CD4-positive, alpha-beta T cell treated with Interleukin-6 at 100 ng/mL for 8 hours (primary cell): ENCODE measurements around the gene ATN1.
A peak's percentile ranks its signal among the peaks of the same experiment; 100 is the strongest.

Experiments
- DNase-seq: peaks from one replicate; pipeline ENCODE4 v3.0.0-alpha.2; 2020; ENCODE audit warnings: mixed read lengths, low spot score

ATN1 gene

GRCh38 chr12:6957741-6958608 lies 30.2 kb downstream of the ATN1 start:
- no peak for DNase-seq

GRCh38 chr12:6958609-6959057 lies 30.9 kb downstream of the ATN1 start:
- DNase-seq, result no peak

DNA sequence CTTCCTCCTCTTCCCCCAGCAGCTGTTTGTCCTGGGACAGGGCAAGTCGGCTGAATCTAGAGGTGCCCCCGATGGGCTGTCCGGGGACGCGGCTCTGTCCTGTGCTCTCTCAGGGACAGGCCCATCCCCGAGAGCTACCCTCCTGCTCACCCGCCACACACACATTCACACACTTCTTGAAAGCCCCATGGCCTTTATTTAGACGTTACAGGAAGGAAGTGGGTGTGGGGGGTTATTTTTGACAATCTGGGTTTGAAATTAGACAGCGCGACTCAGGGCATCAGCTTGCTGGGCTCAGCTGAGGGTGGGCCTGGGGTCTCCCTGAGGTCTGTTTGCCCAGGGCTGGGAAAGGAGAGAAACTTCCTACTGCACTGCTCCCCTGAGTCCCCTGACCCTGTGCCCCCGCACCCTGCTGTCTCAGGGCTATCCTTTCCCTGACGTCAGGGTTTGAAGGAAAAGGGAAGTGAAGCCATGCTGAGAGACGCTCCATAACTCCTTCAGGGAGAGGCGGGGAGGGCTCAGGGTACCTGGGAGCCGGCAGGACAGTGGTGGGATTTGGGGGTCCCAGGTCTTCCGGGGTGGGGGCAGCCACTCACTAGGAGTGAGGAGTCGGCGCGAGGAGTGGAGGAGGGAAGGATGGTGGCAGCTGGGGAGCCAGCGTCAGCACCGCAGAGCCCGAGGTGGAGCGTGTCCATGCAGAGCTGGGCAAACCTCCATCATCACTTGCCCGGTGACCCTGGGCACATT lies 31.5 kb downstream of the ATN1 start:
- DNase-seq, result peak; percentile 83

DNA sequence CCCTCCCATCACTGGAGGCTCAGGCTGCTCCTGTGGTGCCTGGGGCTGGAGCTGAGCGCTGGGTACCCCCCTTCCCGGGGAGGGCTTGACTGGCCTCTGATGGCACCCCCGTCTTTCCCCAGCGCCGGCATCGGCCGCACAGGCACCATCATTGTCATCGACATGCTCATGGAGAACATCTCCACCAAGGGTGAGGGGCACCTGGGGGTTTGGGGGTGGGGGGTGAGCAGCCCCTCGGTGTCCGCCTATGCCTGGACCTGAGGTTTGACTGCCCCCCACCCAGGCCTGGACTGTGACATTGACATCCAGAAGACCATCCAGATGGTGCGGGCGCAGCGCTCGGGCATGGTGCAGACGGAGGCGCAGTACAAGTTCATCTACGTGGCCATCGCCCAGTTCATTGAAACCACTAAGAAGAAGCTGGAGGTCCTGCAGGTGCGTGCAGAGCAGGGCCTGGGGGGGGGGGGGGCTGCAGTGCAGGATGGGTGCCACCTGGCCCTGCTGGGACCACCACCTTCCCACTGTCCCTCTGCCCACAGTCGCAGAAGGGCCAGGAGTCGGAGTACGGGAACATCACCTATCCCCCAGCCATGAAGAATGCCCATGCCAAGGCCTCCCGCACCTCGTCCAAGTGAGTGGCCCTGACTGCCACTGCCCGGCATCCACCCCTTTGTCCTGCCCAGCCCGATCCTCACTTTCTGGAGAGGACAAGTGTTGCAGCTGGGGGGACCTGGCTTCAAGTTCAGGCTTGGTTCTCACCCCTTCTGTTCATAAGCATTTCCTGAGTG lies 32.2 kb downstream of the ATN1 start:
- no peak for DNase-seq

DNA sequence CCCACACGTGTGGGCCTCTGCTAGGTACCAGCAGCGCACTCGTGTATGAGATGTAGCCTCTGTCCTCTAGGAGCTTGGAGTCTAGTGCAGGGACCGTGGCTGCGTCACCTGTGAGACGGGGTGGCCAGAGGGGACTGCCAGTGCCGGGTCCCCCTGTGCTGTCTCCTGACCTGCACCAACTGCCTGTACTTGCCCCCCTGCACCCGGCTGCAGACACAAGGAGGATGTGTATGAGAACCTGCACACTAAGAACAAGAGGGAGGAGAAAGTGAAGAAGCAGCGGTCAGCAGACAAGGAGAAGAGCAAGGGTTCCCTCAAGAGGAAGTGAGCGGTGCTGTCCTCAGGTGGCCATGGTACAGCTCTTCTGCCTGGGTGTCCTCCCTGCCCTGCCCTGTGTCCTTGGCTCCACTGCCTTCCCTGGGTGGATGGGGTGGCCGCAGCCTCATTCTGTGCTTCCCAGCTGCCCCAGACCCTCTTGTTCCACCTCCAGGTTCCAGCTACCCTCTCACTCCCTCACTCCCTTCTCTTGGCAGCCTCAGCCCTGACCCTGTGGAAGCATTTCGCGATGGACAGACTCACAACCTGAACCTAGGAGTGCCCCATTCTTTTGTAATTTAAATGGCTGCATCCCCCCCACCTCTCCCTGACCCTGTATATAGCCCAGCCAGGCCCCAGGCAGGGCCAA lies 33.0 kb downstream of the ATN1 start:
- no peak for DNase-seq

GRCh38 chr12:6961278-6961694 lies 33.5 kb downstream of the ATN1 start:
- DNase-seq, result peak; percentile 93

DNA sequence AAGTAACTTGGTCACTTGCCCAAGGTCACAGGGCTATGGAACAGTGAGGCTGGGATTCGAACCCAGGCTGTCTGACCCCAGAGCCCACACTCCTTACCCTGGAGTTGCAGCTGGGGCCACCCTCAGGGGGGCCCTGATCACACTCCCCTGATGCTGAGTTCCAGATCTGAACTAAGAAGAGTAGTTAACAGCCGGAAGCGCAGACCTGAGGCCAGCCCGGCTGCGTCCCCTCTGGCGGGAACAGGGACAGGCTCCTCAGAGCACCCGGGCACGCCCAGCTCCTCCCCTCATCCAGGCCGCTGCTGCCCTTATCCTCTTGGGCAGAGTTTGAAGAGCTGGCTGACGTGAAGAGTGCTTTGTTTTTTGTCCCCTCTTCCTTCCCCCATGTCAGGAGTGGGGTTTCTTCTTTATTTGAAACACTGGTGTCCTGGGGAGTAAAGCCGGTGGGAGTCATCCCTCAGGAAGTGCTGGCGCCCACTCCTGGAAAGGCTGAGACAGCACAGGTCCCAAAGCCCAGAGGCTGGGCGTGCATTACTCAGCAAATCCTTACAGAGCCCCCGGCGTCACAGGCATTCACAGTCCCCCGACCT lies 34.0 kb downstream of the ATN1 start:
- DNase-seq, result no peak

GRCh38 chr12:6962285-6963015 lies 34.7 kb downstream of the ATN1 start:
- no peak for DNase-seq

DNA sequence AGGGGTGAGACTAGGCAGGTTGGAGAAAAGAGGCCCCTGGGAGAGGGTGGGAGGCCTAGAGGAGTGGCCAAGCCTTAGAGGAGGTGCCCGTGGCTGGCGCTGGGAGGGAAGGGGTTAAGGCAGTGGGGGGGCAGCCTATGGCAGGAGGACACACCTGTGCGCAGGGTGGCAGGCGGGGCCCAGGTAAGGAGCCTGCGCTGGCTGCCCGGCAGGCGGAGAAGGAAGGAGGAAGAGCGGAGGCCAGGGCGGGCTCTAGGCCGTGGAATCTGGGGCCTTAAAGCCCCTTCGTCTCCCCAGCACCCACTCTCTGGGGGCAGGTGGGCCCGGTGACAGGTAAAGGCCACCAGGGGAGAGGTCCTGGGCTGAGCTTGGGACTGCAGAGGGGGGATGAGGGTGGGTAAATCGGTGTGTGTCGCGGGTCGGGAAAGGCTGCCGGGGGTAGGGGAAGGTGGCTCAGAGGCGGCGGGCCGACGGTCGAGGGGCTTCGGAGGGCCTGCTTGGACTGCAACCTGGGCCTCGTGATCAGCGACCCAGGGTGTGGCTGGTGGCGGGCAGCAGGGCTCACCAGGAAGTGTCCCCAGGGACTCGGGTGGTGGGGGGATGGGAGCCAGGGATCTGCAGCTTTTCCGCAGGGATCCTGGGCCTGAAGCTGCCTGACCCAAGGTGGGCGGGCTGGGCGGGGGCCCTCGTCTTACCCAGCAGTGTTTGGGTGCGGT lies 35.4 kb downstream of the ATN1 start:
- no peak for DNase-seq

GRCh38 chr12:6963791-6964413 lies 36.1 kb downstream of the ATN1 start:
- no peak for DNase-seq

DNA sequence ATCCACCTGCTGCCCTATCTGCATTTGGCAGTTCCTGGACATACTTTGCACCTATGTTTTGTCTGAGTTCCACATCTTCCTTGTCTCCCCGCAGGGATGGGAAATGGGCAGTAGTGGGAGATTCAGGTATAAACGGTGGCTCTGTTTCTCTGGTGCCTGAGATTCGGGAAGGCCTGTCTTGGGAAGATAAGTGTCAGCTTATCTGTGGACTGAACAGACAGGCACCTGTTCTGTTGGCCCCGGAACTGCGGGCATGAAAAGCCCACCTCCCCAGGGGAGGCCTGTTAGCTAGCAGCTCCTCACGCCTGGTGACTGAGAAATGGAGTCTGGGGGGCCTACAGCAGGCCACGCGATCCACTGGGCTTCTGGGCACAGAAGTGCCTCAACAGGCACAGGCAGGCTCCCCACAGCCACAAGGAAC lies 36.9 kb downstream of the ATN1 start:
- no peak for DNase-seq

DNA sequence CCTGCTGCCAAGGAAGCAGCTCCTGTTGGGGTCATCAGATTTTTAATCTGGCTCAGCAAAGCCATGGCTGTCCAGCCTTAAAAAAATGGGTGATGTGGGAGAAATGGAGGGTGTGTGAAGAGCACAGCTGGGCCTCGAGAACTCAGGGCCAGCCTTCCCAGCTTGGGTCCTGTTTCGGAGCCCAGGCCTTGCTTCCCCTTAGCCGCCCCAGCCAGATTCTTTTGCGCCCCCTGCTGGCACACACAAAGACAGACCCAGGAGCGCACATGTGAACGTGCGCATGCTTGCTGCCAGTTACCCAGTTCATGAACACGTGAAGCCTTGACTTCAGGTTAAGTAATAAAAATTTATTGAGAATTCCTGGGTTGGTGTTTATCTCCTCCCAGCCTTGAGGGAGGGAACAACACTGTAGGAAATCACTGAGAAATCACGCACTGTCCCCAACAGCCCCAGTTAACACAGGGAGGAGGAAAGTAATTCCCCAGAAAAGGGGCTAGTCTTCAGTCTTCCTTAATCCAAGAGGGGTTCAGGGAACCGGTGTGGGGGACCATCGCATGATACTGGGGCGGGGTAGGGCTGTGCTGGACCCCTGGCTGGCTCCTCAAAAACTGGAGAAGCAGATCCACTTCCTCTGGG lies 37.4 kb downstream of the ATN1 start:
- peak; percentile 91 for DNase-seq

GRCh38 chr12:6965714-6966113 lies 38.0 kb downstream of the ATN1 start:
- no peak for DNase-seq

- DNase-seq, result no peak
These were observed 38.6 kb downstream of the ATN1 start for GRCh38 chr12:6966351-6966750.

GRCh38 chr12:6967651-6968100 lies 39.9 kb downstream of the ATN1 start:
- no peak for DNase-seq

DNA sequence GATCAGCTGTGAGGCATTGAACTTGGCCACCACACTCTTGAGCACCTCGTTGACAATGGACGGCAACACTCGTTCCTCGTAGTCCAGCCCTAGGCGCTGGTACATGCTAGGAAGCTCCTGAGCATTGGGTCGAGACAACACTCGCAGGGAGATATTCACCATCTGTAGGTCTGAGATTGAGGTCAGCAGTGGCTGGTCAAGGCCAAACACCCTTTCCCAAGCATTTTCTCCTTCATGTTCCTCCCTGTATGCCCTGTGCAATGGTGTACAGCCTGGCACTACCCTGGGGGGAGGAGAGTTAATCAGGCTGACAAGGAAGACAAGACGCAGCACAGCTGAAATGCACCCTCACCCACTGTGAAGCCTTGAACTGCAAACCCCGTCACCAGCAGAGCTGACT lies 40.7 kb downstream of the ATN1 start:
- DNase-seq, result no peak

DNA sequence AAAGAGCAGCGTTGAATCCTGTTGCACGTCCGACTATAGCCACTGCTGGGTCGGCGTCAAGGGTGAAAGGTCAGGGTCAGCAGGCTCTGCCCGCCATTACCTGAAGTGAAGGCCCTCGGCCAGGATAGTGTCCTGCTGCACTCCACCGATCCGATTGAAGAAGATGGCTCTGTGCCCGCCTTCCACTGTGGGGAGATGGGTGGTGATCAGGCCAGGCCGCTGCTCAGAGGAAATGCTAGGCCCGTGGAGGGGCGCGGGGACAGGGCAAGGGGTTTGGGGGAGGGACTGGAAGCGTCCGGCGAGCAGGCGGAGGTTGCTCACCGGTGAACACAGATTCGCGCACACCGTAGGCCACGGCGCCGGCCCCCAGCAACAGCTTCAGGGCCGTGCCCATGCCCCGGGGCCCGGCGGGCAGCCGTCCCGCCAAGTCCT lies 42.4 kb downstream of the ATN1 start:
- DNase-seq, result no peak

DNA sequence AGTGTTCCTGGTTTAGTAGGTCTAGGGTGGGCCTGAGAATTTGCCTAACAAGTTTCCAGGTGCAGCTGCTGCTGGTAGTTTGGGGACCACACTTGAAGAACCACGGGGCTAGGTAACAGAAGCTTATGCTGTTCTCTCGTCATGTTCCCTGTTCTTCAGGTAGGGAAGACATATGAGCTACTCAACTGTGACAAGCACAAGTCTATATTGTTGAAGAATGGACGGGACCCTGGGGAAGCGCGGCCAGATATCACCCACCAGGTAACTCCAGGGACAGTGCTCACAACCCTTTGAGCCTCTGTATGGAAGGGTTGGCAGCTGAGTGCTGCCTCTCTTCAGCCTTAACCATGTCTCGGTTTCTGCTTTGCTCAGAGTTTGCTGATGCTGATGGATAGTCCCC lies 46.4 kb downstream of the ATN1 start:
- DNase-seq, result no peak
